NCI-H748 treated with DMSO at 0.1 percent for 48 hours (cell line): Measurements from ENCODE around the gene ST8SIA6.
"Not testable (repeated sequence)": the region's sequence is repeated elsewhere in the genome, so short reads cannot be mapped to it uniquely, and the experiment has no call there.

Experiments
- DNase-seq: peaks from one replicate; lab custom pipeline; 2025; lab: John Stamatoyannopoulos, UW

ST8SIA6 gene

GRCh38 chr10:17427201-17427600, 27.2 kb downstream of the ST8SIA6 start:
- no peak for DNase-seq

- DNase-seq = no peak
These were observed 28.1 kb downstream of the ST8SIA6 start for GRCh38 chr10:17426263-17426750.

- DNase-seq = no peak
These were observed 28.7 kb downstream of the ST8SIA6 start for GRCh38 chr10:17425584-17426262.

GRCh38 chr10:17423632-17424186, 30.7 kb downstream of the ST8SIA6 start:
- DNase-seq = no peak

- DNase-seq = no peak
These were observed 31.5 kb downstream of the ST8SIA6 start for GRCh38 chr10:17422931-17423330.

- no peak for DNase-seq
These were observed 36.1 kb downstream of the ST8SIA6 start for GRCh38 chr10:17418249-17418648.

- no peak for DNase-seq
These were observed 37.8 kb downstream of the ST8SIA6 start for GRCh38 chr10:17416442-17417211.

- DNase-seq = no peak
These were observed 39.2 kb downstream of the ST8SIA6 start for GRCh38 chr10:17415046-17415658.

GRCh38 chr10:17414484-17414883, 39.9 kb downstream of the ST8SIA6 start:
- no peak for DNase-seq

- no peak for DNase-seq
These were observed 40.5 kb downstream of the ST8SIA6 start for GRCh38 chr10:17413876-17414275.

- no peak for DNase-seq
These were observed 42.1 kb downstream of the ST8SIA6 start for GRCh38 chr10:17412323-17412722.

GRCh38 chr10:17410907-17411306, 43.5 kb downstream of the ST8SIA6 start:
- no peak for DNase-seq

GRCh38 chr10:17409170-17409733, 45.1 kb downstream of the ST8SIA6 start:
- no peak for DNase-seq

- DNase-seq = no peak
These were observed 47.3 kb downstream of the ST8SIA6 start for GRCh38 chr10:17407047-17407446.

GRCh38 chr10:17406036-17406834, 48.2 kb downstream of the ST8SIA6 start:
- no peak for DNase-seq

GRCh38 chr10:17403161-17403560, 51.2 kb downstream of the ST8SIA6 start:
- DNase-seq = no peak

GRCh38 chr10:17402040-17402439, 52.4 kb downstream of the ST8SIA6 start:
- DNase-seq = not testable (repeated sequence)

GRCh38 chr10:17396004-17396403, 58.4 kb downstream of the ST8SIA6 start:
- no peak for DNase-seq

- DNase-seq = no peak
These were observed 59.5 kb downstream of the ST8SIA6 start for GRCh38 chr10:17394854-17395253.

- DNase-seq = peak; percentile 93
These were observed 66.4 kb downstream of the ST8SIA6 start for GRCh38 chr10:17387861-17388503.

- DNase-seq = peak; percentile 63
These were observed 67.7 kb downstream of the ST8SIA6 start for GRCh38 chr10:17386616-17387075.
